GM21825 (cell line): ENCODE results near the gene RELN.
"Not testable (repeated sequence)": the region's sequence is repeated elsewhere in the genome, so short reads cannot be mapped to it uniquely, and the experiment has no call there.

Source experiments
- ATAC-seq: cut with Tn5 transposase; IDR thresholded peaks from one replicate; pipeline ENCODE4 v1.9.1; 2021; ENCODE audit warnings: mild to moderate bottlenecking, moderate library complexity; ENCODE audit not compliant: unreplicated experiment

The RELN gene

GRCh38 chr7:103905997-103906396, 83.5 kb downstream of the RELN start:
- ATAC-seq, result no peak

- ATAC-seq, result no peak
These were observed 86.5 kb downstream of the RELN start for GRCh38 chr7:103902917-103903316.

GRCh38 chr7:103896826-103897225, 92.6 kb downstream of the RELN start:
- not testable (repeated sequence) for ATAC-seq

GRCh38 chr7:103894656-103895596, 94.5 kb downstream of the RELN start:
- ATAC-seq, result no peak

- no peak for ATAC-seq
These were observed 96.1 kb downstream of the RELN start for GRCh38 chr7:103893350-103893749.

DNA sequence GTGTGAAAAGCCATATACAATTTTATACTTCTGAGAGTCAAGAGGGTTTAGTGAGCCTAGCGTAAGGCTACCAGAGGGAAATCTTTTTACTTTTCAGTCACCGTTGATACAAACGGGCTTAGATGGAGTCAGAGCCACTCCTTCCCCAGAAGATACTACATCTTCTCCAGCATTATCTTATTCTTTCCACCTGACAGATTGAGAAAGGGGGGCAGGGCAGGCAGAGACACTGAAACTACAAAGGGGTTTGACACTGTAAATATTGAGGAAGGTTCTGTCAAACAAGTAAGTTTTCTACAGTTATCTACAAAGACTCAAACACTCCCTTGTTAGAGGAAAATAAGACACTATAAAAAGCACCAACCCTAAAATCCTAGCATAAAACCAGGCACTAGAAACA, 100.0 kb downstream of the RELN start:
- no peak for ATAC-seq

- no peak for ATAC-seq
These were observed 100.8 kb downstream of the RELN start for GRCh38 chr7:103888603-103889153.

DNA sequence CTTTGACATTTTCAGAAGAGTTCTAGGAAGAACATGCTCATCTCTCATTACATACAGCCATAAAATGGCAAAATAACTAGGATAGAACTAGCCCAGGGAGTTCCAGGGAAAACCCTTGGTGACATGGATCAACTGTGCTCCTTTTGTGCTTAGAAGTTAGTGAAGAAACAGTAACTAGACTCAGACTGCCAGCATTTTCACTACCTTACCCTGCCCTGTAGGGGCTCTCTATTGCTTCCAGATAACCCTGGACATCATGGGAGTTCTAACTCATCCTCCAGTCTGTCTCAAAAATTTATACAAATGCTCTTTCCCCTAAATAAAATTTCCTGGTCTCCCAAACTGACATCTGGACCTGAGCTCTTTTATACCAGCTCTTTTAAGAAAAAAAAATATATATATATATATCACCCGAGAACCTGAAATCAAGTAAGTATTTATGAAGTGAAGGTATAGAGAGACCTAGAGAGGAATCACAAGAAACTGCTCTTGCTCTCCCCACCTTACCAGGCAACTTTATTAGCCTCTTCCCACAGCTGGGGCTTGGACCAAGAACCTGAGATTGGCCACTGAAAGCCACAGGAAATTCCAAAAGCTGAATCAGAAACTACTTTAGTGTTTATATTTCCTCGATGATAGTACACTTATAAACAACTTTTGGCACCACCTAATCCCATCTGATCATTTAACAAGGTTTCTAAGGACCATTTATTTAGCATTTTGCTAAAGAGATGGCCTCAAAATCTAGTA, 101.4 kb downstream of the RELN start:
- no peak for ATAC-seq

- ATAC-seq, result no peak
These were observed 102.4 kb downstream of the RELN start for GRCh38 chr7:103887050-103887449.

DNA sequence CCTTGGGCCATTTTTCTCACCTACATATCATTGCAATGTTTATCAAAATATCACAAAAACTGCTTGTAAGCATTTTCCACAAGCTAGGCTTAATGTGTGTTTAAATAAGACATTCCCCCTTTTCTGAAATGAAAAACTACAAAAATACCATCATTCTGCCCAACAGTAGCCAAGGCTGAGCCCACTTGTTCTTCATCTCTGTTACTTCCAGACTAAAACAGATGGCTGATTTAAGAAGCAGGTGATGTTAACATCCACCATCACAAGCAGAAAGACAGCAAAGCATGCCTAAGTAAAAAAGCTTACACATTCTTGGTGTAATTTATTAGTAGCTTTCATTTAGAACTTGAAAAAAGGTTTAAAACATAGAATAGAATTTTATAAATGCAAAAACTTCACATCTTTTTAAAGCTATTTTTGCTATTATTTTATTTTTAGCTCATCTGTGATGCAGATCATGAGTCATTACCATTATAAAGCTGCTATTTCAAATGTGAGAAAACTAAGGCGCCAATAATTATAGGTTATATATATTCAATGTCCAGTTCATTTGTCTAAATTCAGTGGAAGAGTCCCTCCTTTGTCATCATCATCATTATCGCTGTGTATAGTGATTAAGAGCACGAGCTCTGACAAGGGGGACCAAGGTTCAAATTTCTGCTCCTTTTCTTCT, 109.4 kb downstream of the RELN start:
- no peak for ATAC-seq

DNA sequence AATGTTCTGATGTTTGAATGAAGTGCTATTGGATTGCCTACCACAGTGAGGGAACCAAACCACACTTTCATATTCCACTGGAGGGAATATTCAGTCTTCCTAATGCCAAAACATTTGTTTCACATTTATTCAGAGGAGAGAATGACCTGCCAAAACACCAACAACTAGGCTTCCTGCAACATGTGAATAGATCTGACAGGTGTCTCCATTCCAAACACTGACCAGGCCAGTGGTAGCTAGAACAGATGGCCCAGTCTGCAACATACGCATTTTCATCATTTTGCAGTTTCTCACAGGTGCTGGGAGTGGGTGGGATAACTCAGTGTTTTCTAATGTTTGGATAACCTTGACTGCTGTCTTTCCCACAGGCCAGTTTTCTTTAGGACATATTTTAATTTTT, 110.0 kb downstream of the RELN start:
- no peak for ATAC-seq

DNA sequence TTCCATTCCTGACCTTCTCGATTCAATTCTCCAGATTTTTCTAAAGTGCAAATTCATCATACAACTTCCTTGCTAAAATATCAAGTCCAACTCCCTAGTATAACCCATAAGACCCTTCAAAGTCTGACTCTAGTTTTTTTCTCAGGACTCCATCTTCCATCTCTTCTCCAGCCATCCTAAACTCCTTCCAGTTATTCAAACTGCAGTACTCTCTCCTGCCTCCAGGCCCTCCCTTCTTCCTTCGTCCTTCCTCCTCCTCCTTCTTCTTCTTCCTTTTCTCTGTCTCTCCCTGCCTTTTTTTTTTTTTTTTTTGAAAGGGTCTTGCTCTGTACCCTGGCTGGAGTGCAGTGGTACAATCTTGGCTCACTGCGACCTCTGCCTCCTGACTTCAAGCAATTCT, 111.9 kb downstream of the RELN start:
- no peak for ATAC-seq

DNA sequence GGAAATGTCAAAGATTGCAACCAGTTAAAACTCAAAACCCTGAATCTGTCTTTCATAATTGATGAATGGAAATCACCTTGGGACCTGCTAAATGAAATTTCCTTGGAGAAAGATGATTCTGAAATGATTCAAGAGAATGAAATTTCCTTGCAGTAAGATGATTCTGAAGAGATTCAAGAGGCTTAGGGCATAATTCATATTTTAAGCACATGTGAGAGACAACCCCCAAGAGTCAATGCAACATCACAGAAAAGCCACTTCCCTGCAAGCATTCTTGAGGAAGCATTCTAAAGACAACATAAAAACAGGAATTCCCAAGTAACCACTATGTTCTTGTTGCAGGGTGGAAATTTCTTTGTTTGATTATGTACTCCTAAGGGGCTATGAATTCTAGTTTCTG, 113.7 kb downstream of the RELN start:
- no peak for ATAC-seq

DNA sequence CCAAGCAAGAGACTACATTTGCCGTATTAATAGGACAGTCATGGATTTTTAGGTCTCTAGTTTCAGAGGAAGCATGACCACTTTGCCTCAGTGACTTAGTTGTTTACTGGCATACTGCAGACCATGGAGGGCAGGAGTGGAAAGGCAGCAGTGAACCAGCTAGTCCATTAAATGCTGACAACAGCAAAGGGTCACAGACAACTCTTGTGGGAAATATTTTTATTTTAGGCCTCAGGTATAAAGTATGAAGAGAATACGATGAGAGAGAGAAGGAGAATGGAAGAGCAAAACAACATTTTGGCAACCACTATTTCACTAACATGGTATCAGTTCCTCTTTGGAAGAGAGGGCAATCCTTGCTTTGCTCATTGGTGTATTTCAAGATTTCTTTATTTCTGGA, 118.0 kb downstream of the RELN start:
- no peak for ATAC-seq

DNA sequence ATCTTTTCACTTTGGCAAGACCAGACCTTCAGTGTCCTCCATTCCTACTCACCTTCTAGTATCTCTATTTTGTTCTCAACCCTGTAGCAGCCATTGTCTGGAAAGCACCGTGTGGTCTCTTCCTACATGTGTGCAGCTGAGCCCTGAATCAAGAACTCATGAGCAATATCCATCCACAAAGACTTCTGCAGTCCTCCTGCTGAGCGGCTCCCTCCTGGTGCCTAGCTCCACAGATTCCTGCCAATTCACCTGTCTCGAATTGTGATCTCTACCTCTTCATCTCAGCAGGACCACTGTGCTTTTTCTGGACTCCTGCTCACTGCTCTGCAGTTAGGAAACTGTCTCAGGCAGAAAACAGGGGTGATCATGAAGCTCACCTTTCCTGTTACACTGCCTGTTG, 118.8 kb downstream of the RELN start:
- ATAC-seq, result no peak

DNA sequence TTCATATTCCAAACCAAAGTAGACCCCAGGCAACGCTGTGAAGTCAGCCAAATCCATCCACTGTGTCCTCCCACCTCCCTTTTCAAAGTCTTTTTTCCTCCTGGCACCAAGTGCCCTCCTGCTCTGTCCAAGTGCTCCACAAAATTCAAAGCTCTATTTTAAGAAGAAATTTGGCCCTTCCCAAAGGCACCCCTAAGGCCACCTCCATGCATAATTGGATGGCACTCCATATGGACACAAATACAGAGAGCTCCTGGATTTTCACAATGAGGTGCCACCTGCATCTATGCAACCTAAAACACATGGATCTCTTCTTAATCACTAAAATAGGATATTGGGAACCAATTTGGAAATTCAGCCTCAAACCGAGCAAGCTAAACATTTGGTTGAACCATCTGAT, 121.6 kb downstream of the RELN start:
- ATAC-seq, result no peak

GRCh38 chr7:103866919-103867318, 122.5 kb downstream of the RELN start:
- ATAC-seq, result no peak

DNA sequence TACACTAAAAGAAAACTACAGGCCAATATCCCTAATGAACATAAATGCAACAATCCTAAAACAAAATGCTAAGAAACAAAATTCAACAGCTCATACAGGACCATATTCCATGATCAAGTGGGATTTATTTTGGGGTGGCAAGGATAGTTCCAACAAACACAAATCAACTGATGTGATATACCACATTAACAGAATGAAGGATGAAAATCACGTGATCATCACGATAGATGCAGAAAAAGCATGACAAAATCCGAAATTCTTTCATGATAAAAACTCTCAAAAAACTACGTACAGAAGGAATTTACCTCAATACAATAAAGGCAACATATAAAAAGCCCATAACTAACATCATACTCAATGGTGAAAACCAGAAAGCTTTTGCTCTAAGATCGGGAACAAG, 124.0 kb downstream of the RELN start:
- ATAC-seq, result no peak

DNA sequence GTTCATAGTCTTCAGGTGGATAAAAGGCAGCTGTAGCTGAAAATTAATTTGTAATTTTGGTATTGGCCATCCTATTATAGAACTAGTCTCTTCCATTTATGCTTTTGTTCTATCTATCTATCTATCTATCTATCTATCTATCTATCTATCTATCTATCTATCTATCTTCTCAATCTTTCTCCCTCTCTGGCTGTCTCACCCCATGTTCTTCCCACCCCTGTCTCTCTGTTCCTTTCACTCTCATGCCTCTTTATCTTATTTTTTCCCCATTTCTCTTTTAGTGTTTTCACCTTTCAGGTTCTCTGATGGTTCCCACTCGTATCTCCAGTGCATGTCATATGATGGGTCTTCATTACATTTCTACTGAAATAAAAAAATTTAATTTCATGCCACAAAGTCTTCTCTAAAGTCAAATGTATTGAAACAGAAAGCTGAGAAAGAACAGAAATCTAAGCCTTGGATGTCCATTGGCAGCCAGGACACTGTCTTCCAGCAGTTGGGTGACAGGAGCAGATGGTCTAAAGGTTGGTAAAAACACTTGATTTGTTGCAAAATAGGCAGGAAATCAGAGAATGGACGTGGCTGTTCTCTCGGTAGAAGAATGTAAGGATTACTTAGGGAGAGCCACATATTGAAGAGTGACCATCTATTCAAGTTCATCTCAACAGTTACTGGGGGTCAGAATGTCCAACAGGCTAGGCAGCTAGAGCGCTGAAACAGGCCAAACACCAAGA, 127.0 kb downstream of the RELN start:
- no peak for ATAC-seq

GRCh38 chr7:103859709-103860108, 129.7 kb downstream of the RELN start:
- ATAC-seq, result no peak

DNA sequence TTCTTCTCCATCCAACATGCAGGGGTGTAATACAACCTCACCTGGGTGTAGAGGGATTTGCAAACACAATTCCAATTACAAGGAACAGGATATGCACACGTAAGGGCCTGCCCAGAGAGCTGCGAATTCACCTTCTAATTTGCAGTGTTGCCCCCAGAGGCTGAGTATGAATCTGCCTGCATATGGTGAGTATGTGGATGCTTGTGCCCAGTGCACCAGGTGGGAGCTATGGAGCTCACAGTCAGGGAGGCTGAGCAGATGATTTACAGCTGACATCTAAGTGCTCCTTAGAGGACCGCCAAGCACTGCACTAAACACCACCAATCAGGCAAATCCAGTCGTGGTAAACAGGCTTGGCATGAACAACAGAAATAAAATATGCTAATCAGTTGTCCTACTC, 132.0 kb downstream of the RELN start:
- no peak for ATAC-seq
